Body of pancreas (tissue), 4 donors: ENCODE measurements around the gene CDK18. TPM values are rescaled to one million over a fixed set of nuclear protein-coding genes. Genes with fewer than 3 reads are reported as not detected.
A peak's percentile ranks its signal among the peaks of the same experiment; 100 is the strongest.

Experiments used
- ATAC-seq: fragments of 150-250 bp; one replicate; pipeline ENCODE4 v1.9.1; 2016
- DNase-seq, 4 donors: peaks; one replicate each; pipeline ENCODE4 v3.0.0-alpha.2; 2019
- H3K27ac ChIP-seq, 4 donors: fragments of 200-600 bp; sonication (generic); 1 replicate in 3 of 4; 2 replicates in 1 of 4; pipeline versions ENCODE4 v1.5.1 to v1.6.1; 2016 to 2019; ENCODE audit warnings: mild to moderate bottlenecking in 1 of 4, mixed read lengths in 1 of 4, moderate library complexity in 1 of 4
- H3K27me3 ChIP-seq, 2 donors: fragments of 200-600 bp; sonication (generic); one replicate each; pipeline ENCODE4 v1.6.0; 2016; ENCODE audit warnings: mild to moderate bottlenecking in 1 of 2
- H3K36me3 ChIP-seq, 2 donors: fragments of 200-600 bp; sonication (generic); replicated peaks in 1 of 2; 2 replicates each; pipeline ENCODE4 v1.5.1; 2016; ENCODE audit warnings: low read depth in 2 of 2; ENCODE audit not compliant: insufficient read depth in 1 of 2
- H3K4me1 ChIP-seq: fragments of 200-600 bp; sonication (generic); one replicate; pipeline ENCODE4 v1.6.0; 2016
- H3K4me3 ChIP-seq, 2 donors: fragments of 200-600 bp; sonication (generic); 1 replicate in 1 of 2; 2 replicates in 1 of 2; pipeline ENCODE4 v1.5.1; 2016 to 2019
- H3K9me3 ChIP-seq, 3 donors: fragments of 200-600 bp; sonication (generic); 1 replicate in 2 of 3; 2 replicates in 1 of 3; pipeline ENCODE4 v1.5.1; 2016
- CTCF ChIP-seq, 7 experiments: fragments of 450-650 bp in 4 of 7; fragments of 200-600 bp in 3 of 7; sonication (generic) in 3 of 7; IDR thresholded peaks; one replicate each; pipeline ENCODE4 v1.5.1; 2016 to 2019; ENCODE audit warnings: antibody characterized with exemption in 7 of 7
- POLR2A ChIP-seq, 3 donors: fragments of 450-650 bp; IDR thresholded peaks; one replicate each; pipeline ENCODE4 v1.6.1; 2016; ENCODE audit warnings: antibody characterized with exemption in 3 of 3, mild to moderate bottlenecking in 2 of 3
- WGBS, 2 donors: methylation state at CpG; one replicate each; pipeline ENCODE4 v1.1.5; 2017; 5-methylcytosine and 5-hydroxymethylcytosine counted together
- intact Hi-C: fragments of 100-400 bp; cut with DNase I; formaldehyde crosslinking; loops from one replicate; pipeline ENCODE4 v1.15.1; 2023
- total RNA-seq, 2 donors: library from RNA; depleted of rRNA; stranded (reverse); fragments of >200 nt; gene quantifications; one replicate each; pipeline ENCODE4 v1.1.0, GENCODE V29; 2016

Gene CDK18
- total RNA-seq, 2 donors from 2014 or later: 28.0 to 28.7 TPM

- DNase-seq (peak in 1 of 4 donors; percentile 39), ATAC-seq (peak; percentile 41)
- intact Hi-C loops: no loop called here
- Histone ChIP-seq H3K27ac (no peak overlapping the region), H3K9me3 (no peaks in the 10 kb centered on the region), H3K27me3 (no peaks in the 10 kb centered on the region), H3K36me3 (no peaks in the 10 kb centered on the region), H3K4me1 (peaks cover 18% of the 10 kb centered on the region), H3K4me3 (no peak overlapping the region)
- 12 to 61% methylated on average over 13 to 83 of the region's 90 CpGs for WGBS, 2 donors
- TF ChIP-seq POLR2A (IDR thresholded peaks at IDR 0.05) (no peak), CTCF (IDR thresholded peaks at IDR 0.05) (no peak)
These were observed 64.2 kb downstream of the CDK18 start for GRCh38 chr1:205568469-205569361.

- H3K9me3 ChIP-seq: no peaks in the 10 kb centered on the region
- intact Hi-C loops: no loop called here
- no peaks in the 10 kb centered on the region for H3K36me3 ChIP-seq
- 25 to 40% methylated on average over 6 to 20 of the region's 22 CpGs for WGBS, 2 donors
- H3K27ac ChIP-seq: no peak overlapping the region
- ATAC-seq (no peak), DNase-seq (no peak)
- no peak overlapping the region for H3K4me3 ChIP-seq
- peaks cover 18% of the 10 kb centered on the region for H3K4me1 ChIP-seq
- no peak for TF ChIP-seq CTCF (IDR thresholded peaks at IDR 0.05)
- no peak for TF ChIP-seq POLR2A (IDR thresholded peaks at IDR 0.05)
- no peaks in the 10 kb centered on the region for H3K27me3 ChIP-seq
These were observed 65.1 kb downstream of the CDK18 start for GRCh38 chr1:205569411-205570172.

GRCh38 chr1:205570173-205570501, 65.7 kb downstream of the CDK18 start:
- no peak overlapping the region for H3K27ac ChIP-seq
- 93 to 95% methylated on average over 7 of the region's 7 CpGs for WGBS, 2 donors
- ATAC-seq: no peak
- H3K9me3 ChIP-seq: no peaks in the 10 kb centered on the region
- no peak overlapping the region for H3K4me3 ChIP-seq
- no peaks in the 10 kb centered on the region for H3K36me3 ChIP-seq
- no peaks in the 10 kb centered on the region for H3K27me3 ChIP-seq
- TF ChIP-seq CTCF (IDR thresholded peaks at IDR 0.05) (no peak), POLR2A (IDR thresholded peaks at IDR 0.05) (no peak)
- intact Hi-C loops: no loop called here
- DNase-seq: no peak
- peaks cover 23% of the 10 kb centered on the region for H3K4me1 ChIP-seq

GRCh38 chr1:205570796-205571537, 66.5 kb downstream of the CDK18 start:
- H3K27me3 ChIP-seq: no peaks in the 10 kb centered on the region
- no peaks in the 10 kb centered on the region for H3K9me3 ChIP-seq
- 81 to 84% methylated on average over 2 of the region's 2 CpGs for WGBS, 2 donors
- TF ChIP-seq CTCF (IDR thresholded peaks at IDR 0.05) (no peak), POLR2A (IDR thresholded peaks at IDR 0.05) (no peak)
- peaks cover 24% of the 10 kb centered on the region for H3K4me1 ChIP-seq
- no peaks in the 10 kb centered on the region for H3K36me3 ChIP-seq
- intact Hi-C loops: no loop called here
- ATAC-seq (no peak), DNase-seq (no peak)
- no peak overlapping the region for H3K27ac ChIP-seq
- no peak overlapping the region for H3K4me3 ChIP-seq
